Hematopoietic multipotent progenitor cell treated with erythropoietin and hydrocortisone succinate and interleukin-3 and kit ligand, for 4 days (in vitro differentiated cells): ENCODE results near the gene AQP12B.

Experiments used
- DNase-seq: peaks from one replicate; pipeline ENCODE4 v3.0.0-alpha.2; 2015

The AQP12B gene

DNA sequence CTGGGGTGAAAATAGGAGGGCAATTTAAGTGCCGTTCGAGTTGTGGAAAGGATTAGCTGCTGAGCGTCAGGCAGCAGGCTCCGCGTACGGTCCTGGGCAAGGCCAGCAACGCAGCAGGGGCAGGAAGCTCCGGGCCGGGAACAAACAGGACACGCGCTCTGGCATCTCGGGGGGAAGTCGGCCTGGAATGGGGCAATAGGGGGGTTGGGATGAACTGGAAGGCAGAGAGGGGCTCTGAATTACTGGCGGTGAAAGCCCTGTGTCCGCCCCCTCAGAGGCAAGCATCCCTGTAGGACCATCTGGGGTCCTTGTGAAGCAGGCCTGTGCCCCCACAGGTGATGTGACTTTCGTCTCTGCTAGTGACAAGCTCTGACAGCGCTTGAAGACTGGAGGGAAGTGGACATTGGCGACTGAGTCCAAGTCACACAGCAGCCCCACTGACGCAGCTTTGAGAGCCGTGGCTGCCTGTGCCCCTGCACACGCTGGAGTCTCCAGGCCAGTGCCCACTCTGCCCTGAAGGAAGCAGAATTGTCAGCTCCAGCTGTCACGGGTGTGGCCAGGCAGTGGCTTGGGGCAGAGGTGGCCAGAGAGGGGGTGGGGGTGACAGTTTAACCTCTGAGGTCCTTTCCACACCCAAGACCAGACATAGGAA is 35.1 kb downstream of the AQP12B start:
- no peak for DNase-seq

DNA sequence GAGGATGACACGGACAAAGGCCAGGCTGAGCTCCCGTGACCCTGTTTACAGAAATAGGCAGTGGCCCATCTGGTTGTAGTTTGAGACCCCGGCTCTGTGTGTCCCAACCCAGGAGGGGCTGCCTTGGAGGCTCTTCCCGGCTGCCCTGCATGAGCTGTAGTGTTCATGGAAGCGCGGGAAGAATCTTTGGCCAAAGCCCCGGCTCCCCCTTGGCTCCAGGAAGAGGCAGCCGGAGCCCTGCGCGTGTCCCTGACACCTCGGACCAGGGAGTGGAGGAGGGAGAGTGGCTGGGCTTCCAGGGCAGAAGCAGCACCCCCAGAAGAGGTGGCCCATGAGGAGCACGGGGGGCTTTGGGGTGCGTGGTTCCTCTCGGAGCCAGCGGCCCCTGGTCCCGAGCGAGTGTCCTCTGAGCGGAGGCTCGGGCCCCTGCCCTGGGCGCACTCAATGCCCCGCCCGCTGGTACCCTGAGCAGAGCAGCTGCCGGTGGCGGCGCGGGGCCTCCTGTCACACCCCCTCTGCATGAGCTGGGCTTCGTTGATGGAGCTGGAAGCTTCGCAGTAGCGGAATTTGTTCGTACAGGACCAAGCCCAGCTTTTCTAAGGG is 35.7 kb downstream of the AQP12B start:
- no peak for DNase-seq

- peak; percentile 29 for DNase-seq
Measured at GRCh38 chr2:240646176-240646899, 36.3 kb downstream of the AQP12B start.

DNA sequence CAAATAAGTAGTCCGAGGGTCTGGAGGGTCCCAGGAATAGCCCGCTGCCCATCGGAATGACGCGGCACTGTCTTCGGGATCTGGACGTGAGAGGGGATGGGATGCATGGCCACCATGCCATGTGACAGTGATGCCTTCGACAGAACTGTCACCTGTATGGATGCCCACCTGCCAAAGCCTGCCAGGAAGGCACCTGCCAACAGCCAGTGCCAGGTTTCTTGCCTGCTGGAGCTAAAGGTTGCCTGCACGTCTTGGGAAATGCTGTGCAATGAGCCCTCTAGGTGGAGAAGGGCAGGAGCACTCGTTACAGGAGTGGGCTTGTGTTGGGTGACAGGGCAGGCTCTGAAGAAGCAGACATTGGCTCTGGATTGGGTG is 36.9 kb downstream of the AQP12B start:
- DNase-seq: no peak

DNA sequence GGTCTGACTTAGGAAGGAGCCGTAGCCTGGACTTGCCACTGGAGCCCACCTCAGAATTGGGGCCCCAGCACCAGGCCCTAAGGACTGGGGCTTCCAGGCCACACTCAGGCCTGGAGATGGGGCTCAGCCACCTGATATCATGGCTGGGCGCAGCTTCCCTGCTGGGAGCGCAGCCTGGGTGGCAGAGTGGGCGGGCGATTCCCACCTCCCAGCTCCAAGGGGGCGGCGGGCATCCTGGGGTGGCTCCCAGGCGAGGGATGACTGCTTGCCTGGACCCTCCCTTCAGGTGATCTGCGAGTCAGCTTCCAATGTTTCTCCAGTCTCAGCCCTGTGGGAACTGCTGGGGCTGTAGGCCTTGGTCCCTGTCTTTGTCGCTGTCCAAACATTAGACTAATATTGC is 37.3 kb downstream of the AQP12B start:
- DNase-seq: no peak

GRCh38 chr2:240644859-240645301 is 37.8 kb downstream of the AQP12B start:
- no peak for DNase-seq

- DNase-seq: no peak
Measured at GRCh38 chr2:240644171-240644651, 38.5 kb downstream of the AQP12B start.

GRCh38 chr2:240643811-240644150 is 38.9 kb downstream of the AQP12B start:
- DNase-seq: no peak

GRCh38 chr2:240643093-240643810 is 39.4 kb downstream of the AQP12B start:
- no peak for DNase-seq

DNA sequence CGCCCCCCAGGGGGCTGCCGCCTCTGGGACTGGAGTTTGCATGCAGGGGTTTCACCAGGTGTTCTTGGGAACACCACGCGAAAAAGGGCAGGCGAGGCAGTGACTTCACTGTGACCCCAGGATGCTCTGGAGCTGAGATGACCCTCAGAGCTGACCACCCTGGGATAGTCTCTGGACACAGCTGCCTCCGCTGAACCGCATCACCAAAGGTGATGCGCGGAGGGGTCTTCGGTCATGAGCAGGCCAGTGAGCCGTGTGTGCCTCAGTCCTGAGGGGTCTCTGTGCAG is 39.9 kb downstream of the AQP12B start:
- DNase-seq: no peak

DNA sequence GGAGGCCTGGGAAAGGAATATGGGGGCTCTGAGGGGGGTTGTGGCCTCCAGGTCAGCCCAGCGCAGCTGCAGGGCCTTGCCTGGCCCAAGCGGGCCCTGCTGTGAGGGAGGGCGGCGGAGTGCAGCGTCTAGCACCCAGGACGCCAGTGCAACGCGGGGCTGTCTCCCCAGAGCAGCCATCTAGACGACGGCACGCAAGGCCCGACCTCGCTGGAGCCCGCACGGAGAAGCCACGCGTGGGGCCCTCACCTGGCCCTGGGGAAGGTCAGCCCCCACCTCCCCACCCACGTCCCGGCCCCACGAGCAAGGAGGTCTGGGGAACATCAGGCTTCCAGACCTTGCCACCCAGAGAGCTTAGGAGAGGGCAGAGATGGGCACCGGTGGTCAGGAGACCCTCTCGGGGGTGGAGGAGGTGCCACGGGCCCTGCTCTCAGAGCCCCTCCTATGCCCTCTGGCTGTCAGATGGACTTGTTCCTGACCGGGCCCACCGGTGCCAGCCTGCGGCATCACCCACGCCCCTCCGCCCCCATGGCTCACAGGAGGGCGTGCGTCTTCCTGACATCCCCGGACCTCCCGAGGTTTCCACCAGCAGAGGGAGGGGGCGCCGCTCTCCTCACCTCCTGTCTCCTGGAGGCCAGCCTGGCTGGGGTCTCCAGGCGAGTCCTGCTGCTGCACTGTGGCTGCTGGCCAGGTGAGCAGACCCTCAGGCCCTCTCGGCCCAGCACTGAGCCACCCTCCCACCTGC is 40.5 kb downstream of the AQP12B start:
- DNase-seq: no peak

GRCh38 chr2:240640939-240641338 is 41.7 kb downstream of the AQP12B start:
- DNase-seq: peak; percentile 58

GRCh38 chr2:240639566-240639965 is 43.1 kb downstream of the AQP12B start:
- DNase-seq: no peak

- DNase-seq: no peak
Measured at GRCh38 chr2:240638512-240639160, 44.0 kb downstream of the AQP12B start.

DNA sequence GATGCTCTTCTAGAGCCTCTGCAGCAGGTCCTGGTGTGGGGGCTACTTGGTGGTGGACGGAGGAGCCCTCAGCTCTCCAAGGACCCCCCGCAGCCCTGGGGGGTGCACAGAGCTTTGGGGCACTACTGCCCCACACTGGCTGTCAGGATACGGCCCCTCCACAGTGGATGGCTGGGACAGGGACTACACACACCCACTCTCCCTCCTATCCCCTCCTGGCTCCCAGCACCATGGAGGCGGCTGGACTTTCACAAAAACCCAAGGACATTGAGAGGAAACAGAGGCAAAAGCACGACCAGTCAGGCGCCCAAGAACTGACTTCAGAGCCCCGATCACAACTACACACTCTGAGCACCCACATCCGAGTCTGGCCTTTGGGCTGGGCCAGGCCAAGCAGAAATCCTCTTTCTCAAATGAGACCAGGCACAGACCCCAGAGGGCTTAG is 44.8 kb downstream of the AQP12B start:
- no peak for DNase-seq

GRCh38 chr2:240637116-240637900 is 45.4 kb downstream of the AQP12B start:
- DNase-seq: no peak

DNA sequence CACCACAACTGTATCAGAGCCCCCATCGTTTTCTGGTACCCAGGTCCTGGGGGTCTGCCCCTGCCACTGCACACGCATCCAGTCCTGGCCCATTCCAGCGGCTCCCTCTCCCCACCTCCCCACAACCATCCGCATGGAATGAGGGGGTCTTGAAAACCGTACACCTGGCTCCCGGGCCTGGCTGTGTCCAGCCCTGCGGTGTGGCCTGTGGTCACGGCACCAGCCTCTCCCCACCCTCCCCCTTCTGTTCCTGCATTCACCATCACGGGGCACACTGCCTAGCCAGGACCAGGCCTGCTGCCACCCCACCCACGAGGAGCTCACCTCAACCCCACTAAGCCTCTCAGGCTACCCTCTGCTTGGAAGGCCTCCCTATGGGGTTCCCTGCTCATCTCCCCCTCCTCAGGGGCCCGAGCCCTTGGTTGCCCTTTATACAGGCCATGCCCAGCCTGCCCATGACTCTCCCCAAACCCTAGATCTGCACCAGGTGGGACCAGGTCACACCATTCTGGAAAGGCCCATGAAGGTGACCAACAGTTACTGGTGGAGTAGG is 46.0 kb downstream of the AQP12B start:
- DNase-seq: no peak

- DNase-seq: no peak
Measured at GRCh38 chr2:240635998-240636547, 46.6 kb downstream of the AQP12B start.

GRCh38 chr2:240635121-240635997 is 47.3 kb downstream of the AQP12B start:
- DNase-seq: no peak

DNA sequence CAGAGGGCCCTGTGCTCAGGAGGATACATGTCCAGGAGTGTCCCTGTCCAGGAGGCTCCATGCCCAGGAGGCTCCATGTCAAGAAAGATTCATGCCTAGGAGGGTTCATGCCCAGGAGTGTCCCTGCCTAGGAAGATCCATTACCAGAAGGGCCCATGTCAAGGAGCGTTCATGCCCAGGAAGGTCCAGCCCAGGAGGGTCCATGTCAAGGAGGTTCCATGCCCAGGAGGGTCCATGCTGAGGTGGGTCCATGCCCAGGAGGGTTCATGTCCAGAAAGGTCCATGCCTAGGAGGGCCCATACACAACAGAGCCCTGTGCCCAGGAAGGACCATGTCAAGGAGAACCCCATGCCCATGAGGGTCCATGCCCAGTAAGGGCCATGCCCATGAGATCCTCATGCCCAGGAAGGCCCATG is 50.4 kb downstream of the AQP12B start:
- no peak for DNase-seq
